A549 (cell line): ENCODE results near the gene COX7A1. TPM values are rescaled to one million over a fixed set of nuclear protein-coding genes. Genes with fewer than 3 reads are reported as not detected.

Experiments used
- ATAC-seq, 2 experiments: fragments of 200-7000 bp in 1 of 2; fragments of >200 bp in 1 of 2; cut with Nextera tagmentation in 1 of 2; cut with Tn5 transposase in 1 of 2; 3 replicates each; pipeline versions ENCODE4 v1.8.0 to v1.9.1; 2018 to 2020; ENCODE audit warnings: mild to moderate bottlenecking in 1 of 2, moderate library complexity in 1 of 2
- CTCF ChIA-PET: fragments of 300-600 bp; sonication (Branson Sonifier 250); formaldehyde crosslinking; extraction: SDS; loops from one replicate; lab custom pipeline; 2021; ENCODE audit warnings: antibody characterized with exemption, inconsistent platforms; lab: Yijun Ruan, JAX
- POLR2A ChIA-PET: fragments of 350-600 bp; formaldehyde crosslinking; extraction: SDS; loops from one replicate; lab custom pipeline; 2021; ENCODE audit warnings: antibody characterized with exemption, inconsistent platforms; lab: Yijun Ruan, JAX
- DNase-seq, 2 experiments: peaks; one replicate each; pipeline versions ENCODE4 v3.0.0 to v3.0.0-alpha.2; 2011 to 2016; ENCODE audit warnings: low read depth in 1 of 2, low spot score in 1 of 2
- FAIRE-seq: peaks from 2 replicates; lab custom pipeline; 2011; peaks lifted over from hg19 to GRCh38; lab: Jason Lieb, UNC
- H3K27ac ChIP-seq, 2 experiments: fragments of >200 bp; sonication (Bioruptor Twin); formaldehyde crosslinking; 3 replicates each; pipeline ENCODE4 v1.5.1; 2016 to 2017
- H3K4me1 ChIP-seq: fragments of >200 bp; sonication (Bioruptor Twin); formaldehyde crosslinking; 3 replicates; pipeline ENCODE4 v1.6.1; 2016
- H3K4me2 ChIP-seq: fragments of >200 bp; sonication (Bioruptor Twin); formaldehyde crosslinking; 3 replicates; pipeline ENCODE4 v1.6.1; 2016
- H3K4me3 ChIP-seq: fragments of >200 bp; sonication (Bioruptor Twin); formaldehyde crosslinking; 3 replicates; pipeline ENCODE4 v1.5.1; 2016
- H3K9me3 ChIP-seq: fragments of >200 bp; sonication (Bioruptor Twin); formaldehyde crosslinking; 3 replicates; pipeline ENCODE4 v1.6.1; 2016
- ATOH8 ChIP-seq: fragments of 250-450 bp; sonication (Bioruptor Pico); IDR thresholded peaks from 2 replicates; pipeline ENCODE4 v1.5.0; 2020; ENCODE audit warnings: low read depth, mild to moderate bottlenecking, moderate library complexity
- BCL3 ChIP-seq: fragments of >200 bp; sonication (Bioruptor Twin); formaldehyde crosslinking; IDR thresholded peaks from 3 replicates; pipeline ENCODE4 v1.6.1; 2016
- BHLHE40 ChIP-seq: IDR thresholded peaks from 2 replicates; pipeline ENCODE4 v1.6.1; 2012; ENCODE audit warnings: low read depth, low read length, inconsistent platforms
- CTCF ChIP-seq: fragments of >200 bp; sonication (Bioruptor Twin); formaldehyde crosslinking; IDR thresholded peaks from 3 replicates; pipeline ENCODE4 v1.5.1; 2016
- EHMT2 ChIP-seq: fragments of 200-600 bp; sonication (generic); IDR thresholded peaks from 2 replicates; pipeline ENCODE4 v1.6.1; 2016; ENCODE audit warnings: antibody characterized with exemption, low read depth, mild to moderate bottlenecking, moderate library complexity
- ELK1 ChIP-seq: fragments of 150-350 bp; IDR thresholded peaks from 2 replicates; pipeline ENCODE4 v1.6.1; 2014; ENCODE audit warnings: low read depth, mild to moderate bottlenecking, low read length
- ESRRA ChIP-seq: fragments of 150-350 bp; IDR thresholded peaks from 2 replicates; pipeline ENCODE4 v1.6.1; 2014; ENCODE audit warnings: mild to moderate bottlenecking, low read length, borderline replicate concordance
- FOSB ChIP-seq: fragments of 250-450 bp; sonication (Bioruptor Pico); IDR thresholded peaks from 2 replicates; pipeline ENCODE4 v1.5.0; 2020; ENCODE audit warnings: mild to moderate bottlenecking, moderate library complexity
- FOXS1 ChIP-seq: fragments of 250-450 bp; sonication (Bioruptor Pico); IDR thresholded peaks from 2 replicates; pipeline ENCODE4 v1.5.0; 2020; ENCODE audit warnings: mild to moderate bottlenecking, moderate library complexity
- JUNB ChIP-seq: fragments of >200 bp; sonication (Bioruptor Twin); formaldehyde crosslinking; IDR thresholded peaks from 2 replicates; pipeline ENCODE4 v1.6.1; 2016
- KDM1A ChIP-seq: fragments of 200-600 bp; sonication (generic); IDR thresholded peaks from 2 replicates; pipeline ENCODE4 v1.6.1; 2016; ENCODE audit warnings: low read depth, mild to moderate bottlenecking
- KDM5A ChIP-seq: fragments of 200-600 bp; sonication (generic); IDR thresholded peaks from 2 replicates; pipeline ENCODE4 v1.6.1; 2016; ENCODE audit warnings: antibody characterized with exemption, mild to moderate bottlenecking
- MAZ ChIP-seq: fragments of 150-350 bp; IDR thresholded peaks from 2 replicates; pipeline ENCODE4 v1.6.1; 2014; ENCODE audit warnings: antibody characterized with exemption, low read depth, low read length, borderline replicate concordance
- NFE2L2 ChIP-seq: fragments of 150-350 bp; conservative IDR thresholded peaks from 2 replicates; pipeline ENCODE4 v1.6.1; 2014; ENCODE audit warnings: low read length
- NR3C1 ChIP-seq: fragments of >200 bp; sonication (Bioruptor Twin); formaldehyde crosslinking; IDR thresholded peaks from 3 replicates; pipeline ENCODE4 v1.6.1; 2017
- PBX3 ChIP-seq: IDR thresholded peaks from 2 replicates; pipeline ENCODE4 v1.6.1; 2012
- PHF8 ChIP-seq: fragments of 200-600 bp; sonication (generic); IDR thresholded peaks from 2 replicates; pipeline ENCODE4 v1.6.1; 2016; ENCODE audit warnings: low read depth, mild to moderate bottlenecking, antibody characterized with exemption, moderate library complexity, borderline replicate concordance
- POLR2AphosphoS2 ChIP-seq: conservative IDR thresholded peaks from 2 replicates; pipeline ENCODE4 v1.6.1; 2012; ENCODE audit warnings: low read length, improper control_type of control experiment, inconsistent platforms
- RARB ChIP-seq: fragments of 250-450 bp; sonication (Bioruptor Pico); IDR thresholded peaks from 2 replicates; pipeline ENCODE4 v1.8.0; 2021; ENCODE audit warnings: mild to moderate bottlenecking, moderate library complexity
- TFCP2L1 ChIP-seq: fragments of 250-450 bp; sonication (Bioruptor Pico); IDR thresholded peaks from 2 replicates; pipeline ENCODE4 v1.5.0; 2021; ENCODE audit warnings: mild to moderate bottlenecking
- USF2 ChIP-seq: fragments of 450-650 bp; IDR thresholded peaks from 2 replicates; pipeline ENCODE4 v1.6.1; 2014; ENCODE audit warnings: antibody characterized with exemption
- ZC3H11A ChIP-seq: fragments of 450-650 bp; IDR thresholded peaks from 2 replicates; pipeline ENCODE4 v1.6.1; 2014; ENCODE audit warnings: antibody characterized with exemption, mild to moderate bottlenecking
- ZNF302 ChIP-seq: fragments of 250-450 bp; sonication (Bioruptor Pico); IDR thresholded peaks from 2 replicates; pipeline ENCODE4 v1.9.0; 2021; ENCODE audit warnings: inconsistent platforms, mild to moderate bottlenecking, moderate library complexity
- WGBS: methylation state at CpG from one replicate; pipeline ENCODE4 v1.1.6; 2017; ENCODE audit errors: missing lambda C conversion rate; 5-methylcytosine and 5-hydroxymethylcytosine counted together
- polyA plus RNA-seq, 4 experiments: library from polyadenylated mRNA; depleted of rRNA in 3 of 4; stranded (reverse); fragments of >200 nt; fragmentation: RNase III in 1 of 4; extraction: RNeasy Plus Mini Kit Qiagen cat#74134 plus additional on column Dnase treatment in 1 of 4; gene quantifications; 2 replicates in 3 of 4; 3 replicates in 1 of 4; pipeline ENCODE4 v1.2.3, GENCODE V29; 2011 to 2017

COX7A1 gene
- polyA plus RNA-seq, 2 of the 4 experiments (the other 2 are of a cell fraction): not detected

- no peak for DNase-seq
- Histone ChIP-seq H3K27ac (no peak overlapping the region), H3K4me1 (peaks cover 5% of the 10 kb centered on the region; the same call in 2 of the 3 replicates), H3K4me3 (no peak overlapping the region), H3K4me2 (no peak overlapping the region), H3K9me3 (no peaks in the 10 kb centered on the region)
- CTCF ChIA-PET: interaction anchor here (0.7 to 15.7 kb wide), 7 partner anchors 12 to 267 kb away, joined by 3 to 157 read pairs (median 4); partner anchors contain the start of genes CAPNS1, THAP8 and WDR62
- peak; percentile 39 for FAIRE-seq
- POLR2A ChIA-PET: interaction anchor here (0.9 to 6.3 kb wide), 2 partner anchors 8 to 36 kb away, joined by 3 to 52 read pairs; partner anchors contain the start of genes POLR2I and TBCB
- TF ChIP-seq MAZ (no peak), ATOH8 (0 out of 2 replicates have a peak, but pooled peaks have one; percentile 21)
- 88% methylated on average over 5 of the region's 5 CpGs for WGBS
- no peak for ATAC-seq
Observed at GRCh38 chr19:36106991-36107390, 45.3 kb downstream of the COX7A1 start.

GRCh38 chr19:36106441-36106840 is 45.8 kb downstream of the COX7A1 start:
- ChIA-PET CTCF (interaction anchor here (0.6 to 15.7 kb wide), 8 partner anchors 11 to 295 kb away, joined by 3 to 157 read pairs (median 4); partner anchors contain the start of genes CAPNS1, THAP8 and WDR62), POLR2A (interaction anchor here (0.6 to 6.3 kb wide), 3 partner anchors 9 to 825 kb away, joined by 3 to 52 read pairs (median 4); partner anchors contain the start of genes ALKBH6, POLR2I and TBCB)
- ATAC-seq (no peak), DNase-seq (no peak), FAIRE-seq (no peak)
- no peak overlapping the region for H3K27ac ChIP-seq
- H3K4me1 ChIP-seq: peaks cover 5% of the 10 kb centered on the region; the same call in 2 of the 3 replicates
- H3K4me2 ChIP-seq: no peak overlapping the region
- no peak for TF ChIP-seq TFCP2L1 (CRISPR knock-in tag)
- TF ChIP-seq JUNB: no peak
- no peak for TF ChIP-seq CTCF
- no peak for TF ChIP-seq NFE2L2
- no peak for TF ChIP-seq ZC3H11A
- TF ChIP-seq BCL3: no peak
- TF ChIP-seq PHF8: no peak
- no peak for TF ChIP-seq BHLHE40
- TF ChIP-seq NR3C1: no peak
- TF ChIP-seq, all 56 proteins: peak for 0
- Histone ChIP-seq H3K9me3 (no peaks in the 10 kb centered on the region), H3K4me3 (no peak overlapping the region)
- 91% methylated on average over 6 of the region's 6 CpGs for WGBS

- FAIRE-seq (peak; percentile 78), DNase-seq (peak in 1 of 2 experiments; percentile 38), ATAC-seq (peak; percentile 3 to 7; a peak in 4 of 6 replicates)
- Histone ChIP-seq H3K4me2 (no peak overlapping the region), H3K4me3 (no peak overlapping the region), H3K9me3 (no peaks in the 10 kb centered on the region), H3K27ac (no peak overlapping the region), H3K4me1 (peaks cover 5% of the 10 kb centered on the region; the same call in 2 of the 3 replicates)
- WGBS: 85% methylated on average over 12 of the region's 12 CpGs
- POLR2A ChIA-PET: interaction anchor here (0.9 to 6.3 kb wide), 2 partner anchors 11 to 50 kb away, joined by 3 to 52 read pairs; partner anchors contain the start of genes POLR2I, TBCB and THAP8
- CTCF ChIA-PET: interaction anchor here (0.7 to 15.7 kb wide), 13 partner anchors 8 to 110 kb away, joined by 3 to 157 read pairs (median 5); partner anchors contain the start of genes POLR2I, TBCB, THAP8 and WDR62
- no peak for TF ChIP-seq RARB
- no peak for TF ChIP-seq POLR2AphosphoS2
- no peak for TF ChIP-seq BCL3
- TF ChIP-seq EHMT2: no peak
- TF ChIP-seq TFCP2L1 (CRISPR knock-in tag): no peak
- no peak for TF ChIP-seq FOSB (CRISPR knock-in tag)
- no peak for TF ChIP-seq ESRRA
- no peak for TF ChIP-seq USF2
- no peak for TF ChIP-seq KDM5A
- no peak for TF ChIP-seq PBX3
- no peak for TF ChIP-seq KDM1A
- no peak for TF ChIP-seq ZNF302 (CRISPR knock-in tag)
- no peak for TF ChIP-seq ELK1
- no peak for TF ChIP-seq FOXS1 (CRISPR knock-in tag)
Observed at GRCh38 chr19:36103842-36104552, 48.2 kb downstream of the COX7A1 start.
